DMS 273 (cell line): ENCODE results near the gene TOR3A.
A peak's percentile ranks its signal among the peaks of the same experiment; 100 is the strongest.
"Not testable (repeated sequence)": the region's sequence is repeated elsewhere in the genome, so short reads cannot be mapped to it uniquely, and the experiment has no call there.

ENCODE experiments used
- DNase-seq: peaks from one replicate; lab custom pipeline; 2025; ENCODE audit not compliant: unreplicated experiment; lab: John Stamatoyannopoulos, UW

Gene TOR3A

GRCh38 chr1:179107706-179108629, 26.1 kb downstream of the TOR3A start:
- DNase-seq, result no peak

GRCh38 chr1:179108644-179109043, 26.8 kb downstream of the TOR3A start:
- DNase-seq, result no peak

GRCh38 chr1:179115181-179115580, 33.3 kb downstream of the TOR3A start:
- no peak for DNase-seq

DNA sequence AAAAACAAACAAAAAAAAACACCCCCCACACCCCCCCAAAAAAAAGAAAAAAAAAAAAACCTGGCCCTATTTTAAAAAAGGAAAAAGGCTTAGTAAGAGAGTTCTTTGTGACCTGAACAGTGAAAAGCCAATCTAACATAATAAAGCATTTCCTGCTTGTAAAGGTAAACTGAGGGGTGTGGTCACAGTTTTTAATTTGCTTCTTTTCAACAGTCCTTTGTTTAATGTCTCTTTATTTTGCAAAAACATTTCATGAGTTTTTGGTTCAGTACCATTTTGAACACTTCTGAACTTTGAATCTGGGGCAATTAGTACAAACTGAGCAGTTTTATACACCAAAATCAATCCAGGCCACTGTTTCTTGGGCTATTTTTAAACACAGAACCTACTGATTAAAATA, 37.6 kb downstream of the TOR3A start:
- no peak for DNase-seq

GRCh38 chr1:179120736-179121135, 38.9 kb downstream of the TOR3A start:
- no peak for DNase-seq

DNA sequence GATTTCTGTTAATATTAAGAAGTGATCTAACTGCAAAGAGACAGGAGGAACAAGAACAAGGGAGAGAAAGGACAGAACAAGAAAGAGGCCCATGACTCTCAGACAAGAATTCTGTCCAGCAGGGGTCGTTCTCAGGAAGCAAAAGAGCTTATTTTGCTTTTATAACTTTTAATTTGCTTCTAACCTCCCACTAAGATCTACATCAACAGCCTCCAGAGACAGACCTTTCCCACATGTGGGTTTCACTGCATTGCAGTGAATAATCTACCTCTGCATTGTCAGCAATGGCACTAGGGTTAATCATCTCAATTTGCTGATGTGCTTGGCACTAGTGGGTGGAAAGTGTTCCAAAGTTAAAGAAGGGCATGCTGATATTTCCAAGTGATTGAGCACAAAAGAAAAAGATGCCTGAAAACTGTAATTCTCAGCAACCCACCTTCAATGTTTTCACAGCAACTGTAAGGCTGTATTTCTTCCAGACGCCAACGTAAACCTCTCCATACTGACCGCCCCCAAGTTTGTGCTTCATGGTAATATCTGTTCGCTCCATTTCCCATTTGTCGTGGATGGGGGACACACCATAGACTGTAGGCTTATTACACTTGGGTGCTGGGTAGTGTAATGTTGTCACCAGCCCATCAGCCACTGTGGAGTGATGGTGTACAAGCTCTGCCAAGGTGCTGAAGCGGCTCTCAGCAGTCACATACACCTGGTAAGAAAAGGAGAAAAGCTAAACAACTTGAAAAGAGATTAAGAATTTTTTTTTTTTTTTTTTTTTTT, 39.5 kb downstream of the TOR3A start:
- DNase-seq, result peak; percentile 67

- no peak for DNase-seq
These were observed 43.0 kb downstream of the TOR3A start for GRCh38 chr1:179124873-179125272.

DNA sequence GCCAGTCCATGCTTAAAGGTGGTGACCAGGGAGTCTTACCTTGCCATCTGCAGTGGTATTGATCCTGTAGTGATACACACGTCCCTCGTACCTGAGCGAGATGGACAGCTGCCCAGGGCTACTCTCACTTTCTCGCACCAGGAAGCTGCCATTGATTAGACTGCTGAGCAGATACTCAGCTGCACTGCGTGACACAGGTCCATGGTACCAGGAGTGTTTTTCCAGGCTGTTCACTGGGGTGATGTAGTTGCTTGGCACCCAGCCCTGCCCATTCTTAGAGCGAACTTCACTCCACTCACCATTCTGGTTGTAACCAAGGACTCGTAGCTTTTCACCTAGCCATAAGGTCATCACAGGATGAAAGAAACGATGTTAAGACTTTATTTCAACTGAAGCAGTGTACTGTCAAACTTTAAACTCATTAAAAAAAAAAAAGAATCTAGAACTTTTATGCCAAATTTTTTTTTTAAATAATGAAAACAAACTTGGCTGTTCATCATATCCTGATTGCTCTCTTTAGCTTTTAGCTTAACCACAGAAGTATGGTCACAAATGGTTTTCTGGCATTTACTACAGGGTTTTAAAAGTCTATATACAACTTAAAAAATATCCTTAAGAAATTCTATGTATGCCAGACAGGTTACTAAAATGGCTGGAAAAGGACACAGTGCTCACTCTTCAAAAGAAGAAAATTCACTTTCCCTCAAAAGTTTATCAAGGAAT, 44.6 kb downstream of the TOR3A start:
- DNase-seq, result no peak

DNA sequence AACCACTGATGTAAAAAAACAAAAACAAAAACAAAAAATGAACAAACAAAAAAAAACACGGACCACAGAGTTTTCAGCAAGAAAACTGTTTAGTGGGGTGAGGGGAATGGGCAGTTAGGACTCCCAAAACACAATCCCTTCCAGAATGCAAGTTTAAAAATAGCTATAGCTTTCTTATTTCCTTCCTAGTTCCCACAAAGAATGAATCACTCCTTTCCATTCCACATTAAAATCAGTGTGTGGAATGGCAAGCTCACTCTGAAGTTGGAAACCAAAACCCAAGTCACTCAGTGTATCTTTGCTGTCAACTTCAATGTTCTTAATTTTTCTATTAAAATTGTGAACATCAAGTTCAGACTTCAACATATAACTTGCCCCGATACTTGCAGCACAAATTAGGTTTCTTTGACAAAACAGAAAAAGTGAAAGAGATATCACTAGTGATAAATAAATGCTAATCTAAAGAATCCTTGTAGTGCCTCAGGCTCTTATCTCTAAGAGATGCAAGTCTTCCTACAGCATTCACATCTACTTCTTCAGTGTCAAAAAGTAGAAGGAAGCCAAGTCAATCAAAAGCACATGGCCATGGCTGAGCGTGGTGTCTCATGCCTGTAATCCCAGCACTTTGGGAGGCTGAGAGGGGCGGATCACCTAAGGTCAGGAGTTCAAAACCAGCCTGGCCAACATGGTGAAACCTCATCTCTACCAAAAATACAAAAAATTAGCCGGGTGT, 45.5 kb downstream of the TOR3A start:
- no peak for DNase-seq

DNA sequence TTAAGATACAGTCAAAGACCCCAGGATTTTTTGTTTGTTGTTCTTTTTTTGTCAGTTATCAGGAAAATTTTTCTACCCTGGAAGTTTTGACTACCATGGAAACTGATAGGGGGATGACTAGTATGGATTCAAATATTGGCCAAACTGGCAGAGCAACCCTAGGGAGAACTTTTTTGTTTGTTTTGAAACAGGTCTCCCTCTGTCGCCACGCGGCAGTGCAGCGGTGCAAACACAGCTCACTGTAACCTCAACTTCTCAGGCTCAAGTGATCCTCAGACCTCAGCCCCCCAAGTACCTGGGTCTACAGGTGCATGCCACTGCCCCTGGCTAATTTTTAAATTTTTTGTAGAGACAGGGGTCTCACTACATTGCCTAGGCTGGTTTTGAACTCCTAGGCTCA, 46.6 kb downstream of the TOR3A start:
- peak; percentile 41 for DNase-seq

GRCh38 chr1:179129702-179130473, 48.0 kb downstream of the TOR3A start:
- DNase-seq, result no peak

DNA sequence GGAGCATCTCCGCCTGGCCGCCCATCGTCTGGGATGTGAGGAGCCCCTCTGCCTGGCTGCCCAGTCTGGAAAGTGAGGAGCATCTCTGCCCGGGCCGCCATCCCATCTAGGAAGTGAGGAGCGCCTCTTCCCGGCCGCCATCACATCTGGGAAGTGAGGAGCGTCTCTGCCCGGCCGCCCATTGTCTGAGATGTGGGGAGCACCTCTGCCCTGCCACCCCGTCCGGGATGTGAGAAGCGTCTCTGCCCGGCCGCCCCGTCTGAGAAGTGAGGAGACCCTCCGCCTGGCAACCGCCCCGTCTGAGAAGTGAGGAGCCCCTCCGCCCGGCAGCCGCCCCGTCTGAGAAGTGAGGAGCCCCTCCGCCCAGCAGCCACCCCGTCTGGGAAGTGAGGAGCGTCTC, 53.3 kb downstream of the TOR3A start:
- DNase-seq, result not testable (repeated sequence)

GRCh38 chr1:179135707-179136106, 53.8 kb downstream of the TOR3A start:
- DNase-seq, result not testable (repeated sequence)

- no peak for DNase-seq
These were observed 55.9 kb downstream of the TOR3A start for GRCh38 chr1:179137617-179138255.

DNA sequence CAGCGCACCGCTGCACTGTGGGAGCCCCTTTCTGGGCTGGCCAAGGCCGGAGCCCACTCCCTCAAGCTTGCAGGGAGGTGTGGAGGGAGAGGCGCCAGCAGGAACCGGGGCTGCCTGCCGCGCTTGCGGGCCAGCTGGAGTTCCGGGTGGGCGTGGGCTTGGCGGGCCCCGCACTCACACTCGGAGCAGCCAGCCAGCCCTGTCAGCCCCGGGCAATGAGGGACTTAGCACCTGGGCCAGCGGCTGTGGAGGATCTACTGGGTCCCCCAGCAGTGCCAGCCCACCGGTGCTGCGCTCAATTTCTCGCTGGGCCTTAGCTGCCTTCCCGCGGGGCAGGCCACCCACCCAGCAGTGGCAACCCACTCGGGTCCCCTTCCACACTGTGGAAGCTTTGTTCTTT, 56.9 kb downstream of the TOR3A start:
- not testable (repeated sequence) for DNase-seq

DNA sequence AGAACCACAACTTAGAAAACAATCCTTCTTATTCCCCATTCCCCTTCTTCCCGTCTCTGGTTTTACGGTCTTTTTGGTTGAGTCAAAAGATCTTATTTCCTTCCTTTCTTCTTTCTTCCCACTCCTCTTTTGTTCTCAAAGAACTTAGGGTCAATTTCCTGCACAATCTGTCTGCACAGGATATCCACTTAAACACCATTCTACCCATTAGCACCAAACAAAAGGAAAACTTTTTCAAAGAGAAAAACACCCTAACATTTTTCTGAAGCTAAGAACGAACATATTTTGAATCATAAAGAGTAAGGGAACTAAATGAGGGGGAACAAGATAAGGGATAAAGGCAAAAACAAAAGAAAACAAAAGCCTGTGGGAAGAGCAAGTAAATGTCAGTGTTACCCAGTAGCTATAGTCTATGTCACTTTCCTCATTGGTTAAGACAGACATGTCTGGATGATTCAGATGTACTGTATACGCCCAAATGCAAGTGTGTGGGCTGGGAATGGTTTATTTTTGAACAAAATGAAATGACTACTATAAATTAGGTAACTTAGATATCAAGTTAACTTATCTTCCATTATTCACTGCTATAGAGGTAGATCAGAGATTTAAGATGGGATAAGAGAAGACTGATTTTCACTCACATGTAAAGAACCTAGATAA, 59.9 kb downstream of the TOR3A start:
- DNase-seq, result no peak

DNA sequence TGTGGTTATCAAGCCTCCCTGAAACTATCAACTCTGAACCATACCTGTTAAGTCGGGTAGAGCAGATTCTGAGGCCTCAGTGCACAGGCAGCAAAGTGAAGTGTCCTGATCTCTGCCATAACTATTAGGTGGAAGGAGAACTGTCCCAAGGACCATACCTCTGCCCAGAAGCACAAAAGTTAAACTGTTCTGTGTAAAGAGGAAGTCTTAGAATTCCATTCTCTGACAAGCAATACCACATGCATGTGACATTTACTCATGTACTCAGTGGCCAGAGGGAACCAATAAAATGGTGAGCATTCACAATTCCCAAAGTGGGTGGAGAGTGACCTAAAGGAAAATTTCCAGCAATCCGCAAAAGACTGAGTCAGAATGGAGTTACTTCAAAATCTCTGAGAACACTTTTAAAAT, 61.0 kb downstream of the TOR3A start:
- no peak for DNase-seq

DNA sequence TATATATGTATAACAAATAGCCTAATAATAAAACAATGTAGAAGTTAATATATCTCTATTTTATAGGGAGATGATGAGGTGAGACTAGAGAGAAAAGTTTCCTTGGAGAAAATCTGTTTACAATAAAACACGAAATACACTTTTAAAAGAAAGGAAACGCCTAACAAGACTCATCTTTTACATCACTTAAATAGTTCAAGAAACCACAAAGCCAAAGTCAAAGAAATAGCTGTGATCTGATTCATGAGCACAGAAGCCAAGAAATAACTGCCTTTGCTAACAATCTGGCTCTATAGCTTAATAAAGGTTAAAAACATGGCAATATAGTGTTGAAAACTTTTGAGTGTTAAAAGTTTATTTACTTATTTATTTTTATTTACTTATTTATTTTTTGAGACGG, 61.5 kb downstream of the TOR3A start:
- DNase-seq, result no peak

DNA sequence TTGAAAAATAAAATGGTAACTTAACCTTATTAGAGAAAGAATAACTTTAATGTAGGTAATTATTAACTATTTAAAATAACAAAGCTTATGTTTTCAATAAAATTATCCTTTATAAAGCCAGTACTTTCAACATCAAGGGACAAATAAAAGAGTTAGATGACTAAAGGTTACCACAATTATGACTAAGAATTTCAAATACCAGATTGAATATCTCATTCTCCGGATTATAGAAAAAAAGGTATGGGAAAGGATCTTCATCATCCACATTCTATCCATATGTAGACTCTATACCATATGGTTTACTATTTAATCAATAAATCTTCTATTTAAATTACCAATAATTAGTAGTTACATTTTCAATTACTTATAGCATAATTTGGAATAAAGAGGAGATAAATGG, 62.8 kb downstream of the TOR3A start:
- DNase-seq, result no peak
